ENCODE measurements around the gene POLR3C.

DNA sequence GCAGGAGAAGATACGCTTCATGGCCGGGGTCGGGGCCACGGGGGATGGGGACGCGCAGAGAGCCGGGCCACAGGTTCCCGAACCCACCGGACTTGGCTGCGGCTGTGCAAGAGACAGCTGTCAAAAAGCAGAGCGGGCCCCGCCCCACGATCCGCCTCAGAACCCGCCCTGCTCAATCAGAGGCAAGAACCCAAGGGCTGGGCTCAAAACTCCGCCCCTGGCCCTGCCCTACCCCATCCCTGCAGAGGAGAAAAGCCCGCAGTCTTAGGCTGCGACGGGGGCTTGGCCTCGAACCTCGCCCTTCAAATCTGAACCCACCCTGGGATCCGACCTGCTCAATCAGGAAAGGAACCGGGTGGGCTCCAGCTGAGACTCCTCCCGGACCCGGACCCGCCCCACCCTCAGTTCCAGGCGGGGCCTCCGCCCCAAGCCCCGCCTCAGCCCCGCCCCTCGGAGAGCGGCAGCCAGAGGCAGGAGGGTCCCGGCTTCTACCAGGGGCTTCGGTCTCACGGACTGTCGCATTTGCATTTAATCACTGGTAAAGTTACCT lies 61.8 kb downstream of the POLR3C start, which contains the start of gene ANKRD35:
- TF ChIP-seq, protein P1, sequence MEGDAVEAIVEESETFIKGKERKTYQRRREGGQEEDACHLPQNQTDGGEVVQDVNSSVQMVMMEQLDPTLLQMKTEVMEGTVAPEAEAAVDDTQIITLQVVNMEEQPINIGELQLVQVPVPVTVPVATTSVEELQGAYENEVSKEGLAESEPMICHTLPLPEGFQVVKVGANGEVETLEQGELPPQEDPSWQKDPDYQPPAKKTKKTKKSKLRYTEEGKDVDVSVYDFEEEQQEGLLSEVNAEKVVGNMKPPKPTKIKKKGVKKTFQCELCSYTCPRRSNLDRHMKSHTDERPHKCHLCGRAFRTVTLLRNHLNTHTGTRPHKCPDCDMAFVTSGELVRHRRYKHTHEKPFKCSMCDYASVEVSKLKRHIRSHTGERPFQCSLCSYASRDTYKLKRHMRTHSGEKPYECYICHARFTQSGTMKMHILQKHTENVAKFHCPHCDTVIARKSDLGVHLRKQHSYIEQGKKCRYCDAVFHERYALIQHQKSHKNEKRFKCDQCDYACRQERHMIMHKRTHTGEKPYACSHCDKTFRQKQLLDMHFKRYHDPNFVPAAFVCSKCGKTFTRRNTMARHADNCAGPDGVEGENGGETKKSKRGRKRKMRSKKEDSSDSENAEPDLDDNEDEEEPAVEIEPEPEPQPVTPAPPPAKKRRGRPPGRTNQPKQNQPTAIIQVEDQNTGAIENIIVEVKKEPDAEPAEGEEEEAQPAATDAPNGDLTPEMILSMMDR (IDR thresholded peaks at IDR 0.05), result no peak
- TF ChIP-seq POLR2AphosphoS5 (IDR thresholded peaks at IDR 0.05), result no peak
